ENCODE measurements around the gene ANKRD52. TPM values are rescaled to one million over a fixed set of nuclear protein-coding genes. Genes with fewer than 3 reads are reported as not detected.

Gene ANKRD52
- total and polyA plus RNA-seq, 9 of the 15 experiments (the other 6 are each of a cell fraction or from before 2014, with no cell fraction given) = 0.52 to 46.8 (median 7.9) TPM

- TF ChIP-seq, protein P1, sequence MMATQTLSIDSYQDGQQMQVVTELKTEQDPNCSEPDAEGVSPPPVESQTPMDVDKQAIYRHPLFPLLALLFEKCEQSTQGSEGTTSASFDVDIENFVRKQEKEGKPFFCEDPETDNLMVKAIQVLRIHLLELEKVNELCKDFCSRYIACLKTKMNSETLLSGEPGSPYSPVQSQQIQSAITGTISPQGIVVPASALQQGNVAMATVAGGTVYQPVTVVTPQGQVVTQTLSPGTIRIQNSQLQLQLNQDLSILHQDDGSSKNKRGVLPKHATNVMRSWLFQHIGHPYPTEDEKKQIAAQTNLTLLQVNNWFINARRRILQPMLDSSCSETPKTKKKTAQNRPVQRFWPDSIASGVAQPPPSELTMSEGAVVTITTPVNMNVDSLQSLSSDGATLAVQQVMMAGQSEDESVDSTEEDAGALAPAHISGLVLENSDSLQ (IDR thresholded peaks at IDR 0.05) = peak; percentile 97
- peak; percentile 84 for TF ChIP-seq GABPA (tag; conservative IDR thresholded peaks at IDR 0.05; ENCODE audit: low read depth)
- TF ChIP-seq SMAD1 (IDR thresholded peaks at IDR 0.05; ENCODE audit: low read depth, low read length, partially characterized antibody) = peak; percentile 53
- TF ChIP-seq ZNF140 (CRISPR knock-in tag; IDR thresholded peaks at IDR 0.05) = no peak
- peak; percentile 64 for TF ChIP-seq CHD1 (IDR thresholded peaks at IDR 0.05; ENCODE audit: low read length)
- TF ChIP-seq POLR2AphosphoS2 (IDR thresholded peaks at IDR 0.05; ENCODE audit: low read length) = peak; percentile 52; the same call in 1 of the 2 replicates
- no peak for TF ChIP-seq MEF2A (IDR thresholded peaks at IDR 0.05; ENCODE audit: control insufficient read depth, low read depth, low read length)
- TF ChIP-seq MTA3 (IDR thresholded peaks at IDR 0.05; ENCODE audit: borderline replicate concordance) = 0 out of 2 replicates have a peak, but pooled peaks have one; percentile 35
- TF ChIP-seq TAF1 (IDR thresholded peaks at IDR 0.05; ENCODE audit: control insufficient read depth, extremely low read depth, insufficient read depth, low read length, severe bottlenecking) = peak; percentile 57
- no peak for TF ChIP-seq ELF4 (CRISPR knock-in tag; IDR thresholded peaks at IDR 0.05)
- TF ChIP-seq TCF3 (CRISPR knock-in tag; IDR thresholded peaks at IDR 0.05) = peak; percentile 18
- TF ChIP-seq EP300 (IDR thresholded peaks at IDR 0.05; ENCODE audit: low read length) = peak; percentile 16; the same call in 1 of the 2 replicates
- peak; percentile 65 for TF ChIP-seq FOS (IDR thresholded peaks at IDR 0.05; ENCODE audit: extremely low read depth, insufficient read length)
- peak; percentile 81 for TF ChIP-seq POLR2B (IDR thresholded peaks at IDR 0.05; ENCODE audit: low read depth, partially characterized antibody)
- peak; percentile 71 for TF ChIP-seq SP2 (IDR thresholded peaks at IDR 0.05; ENCODE audit: extremely low read depth, low read depth, low read length, poor library complexity, severe bottlenecking)
- TF ChIP-seq ZNF239 (CRISPR knock-in tag; IDR thresholded peaks at IDR 0.05) = no peak
- peak; percentile 82 for TF ChIP-seq CXXC5 (CRISPR knock-in tag; IDR thresholded peaks at IDR 0.05)
- peak; percentile 81 for TF ChIP-seq RBBP5 (IDR thresholded peaks at IDR 0.05; ENCODE audit: borderline replicate concordance, insufficient read depth, low read length, poor library complexity, severe bottlenecking)
- peak in 1 of 2 experiments; percentile 75; a peak in 1 of 4 replicates for TF ChIP-seq NONO (IDR thresholded peaks at IDR 0.05; ENCODE audit: low read depth in 2 of 2, low read length in 1 of 2)
- TF ChIP-seq EP400 (IDR thresholded peaks at IDR 0.05) = peak; percentile 91
- TF ChIP-seq MEF2D (tag; conservative IDR thresholded peaks at IDR 0.05; ENCODE audit: low read depth) = no peak
- peak; percentile 63 to 66 for TF ChIP-seq E2F6 (IDR thresholded peaks at IDR 0.05; ENCODE audit: borderline replicate concordance in 1 of 2, extremely low read depth in 1 of 2, insufficient read depth in 1 of 2, insufficient read length in 1 of 2, low read depth in 1 of 2, low read length in 1 of 2, poor library complexity in 1 of 2, severe bottlenecking in 1 of 2)
- 0 out of 2 replicates have a peak, but pooled peaks have one; percentile 15 for TF ChIP-seq ZEB2 (IDR thresholded peaks at IDR 0.05)
- no peak for TF ChIP-seq PPARD (CRISPR knock-in tag; IDR thresholded peaks at IDR 0.05)
- peak; percentile 81; the same call in 1 of the 2 replicates for TF ChIP-seq PHF8 (IDR thresholded peaks at IDR 0.05; ENCODE audit: borderline replicate concordance, low read length)
These were observed 41.9 kb upstream of the ANKRD52 start, which contains the start of gene CS (continued) for GRCh38 chr12:56299853-56300643.

Data from K562 (cell line).